Pulmonary artery endothelial cell (primary cell): ENCODE measurements around the gene CORO1C. TPM values are rescaled to one million over a fixed set of nuclear protein-coding genes. Genes with fewer than 3 reads are reported as not detected.
"Not testable (repeated sequence)": the region's sequence is repeated elsewhere in the genome, so short reads cannot be mapped to it uniquely, and the experiment has no call there.

Source experiments
- DNase-seq: peaks from one replicate; pipeline ENCODE4 v3.0.0-alpha.2; 2011; ENCODE audit warnings: low read depth, low spot score
- total RNA-seq: library from RNA; depleted of rRNA; stranded (reverse); fragments of >200 nt; gene quantifications from 2 replicates; pipeline ENCODE4 v1.2.3, GENCODE V29; 2014

Gene CORO1C
- total RNA-seq, 1 donor from 2014 or later: 278 TPM

DNA sequence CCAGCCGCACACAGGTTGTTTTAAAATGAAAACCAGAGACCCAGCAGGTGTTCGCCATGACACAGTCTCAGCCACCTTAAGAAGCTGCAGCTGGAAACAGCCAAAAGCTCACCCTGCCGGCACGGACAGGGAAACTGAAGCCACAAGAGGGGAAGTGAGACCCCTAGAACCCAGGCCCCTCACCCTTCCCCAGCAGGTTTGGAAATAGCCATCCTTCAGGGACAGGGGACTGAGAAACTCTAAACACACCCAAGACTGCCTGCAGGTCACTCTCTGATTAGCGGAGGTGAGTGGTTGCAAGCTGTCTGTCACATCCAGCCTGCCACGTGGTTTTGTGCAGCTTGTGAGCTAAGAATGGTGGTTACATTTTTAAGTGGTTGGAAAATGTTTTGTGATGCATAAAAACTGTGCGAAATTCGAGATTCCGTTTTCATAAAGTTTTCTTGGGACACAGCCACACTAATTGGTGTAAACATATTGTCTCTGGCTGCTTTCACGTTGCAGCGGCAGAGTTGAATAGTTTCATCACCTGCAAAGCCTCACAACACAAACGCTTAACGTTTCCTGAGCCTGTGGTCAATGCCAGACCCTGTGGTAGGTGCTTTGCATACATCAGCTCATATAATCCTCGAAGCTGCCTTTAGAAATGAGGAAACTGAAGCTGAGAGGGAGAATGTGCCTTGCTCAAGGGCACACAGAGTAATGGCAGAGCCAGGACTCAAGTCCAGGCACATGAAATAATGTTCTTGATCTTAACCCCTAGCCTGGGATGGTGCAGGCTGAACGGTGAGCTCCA is 95.9 kb downstream of the CORO1C start:
- no peak for DNase-seq

DNA sequence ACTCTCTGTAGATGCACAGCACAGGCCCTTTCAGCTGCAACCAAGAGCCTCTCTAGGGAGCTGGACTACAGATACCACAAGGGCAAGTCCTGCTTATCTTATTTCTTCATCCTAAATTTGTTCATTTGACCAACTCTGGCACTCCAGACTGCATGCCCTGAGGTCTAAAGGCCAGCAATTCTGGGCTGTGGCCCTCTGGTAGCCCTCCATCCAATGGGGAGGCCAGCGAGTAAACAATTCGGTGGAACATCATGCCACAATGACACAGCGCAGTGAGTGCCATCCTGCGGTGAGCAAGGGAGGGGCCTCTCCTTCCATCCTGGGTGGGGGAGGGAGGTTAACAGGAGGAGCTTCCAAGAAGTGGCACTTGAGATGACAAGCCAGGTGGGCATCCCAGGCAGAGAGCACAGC is 97.0 kb downstream of the CORO1C start:
- DNase-seq: no peak

DNA sequence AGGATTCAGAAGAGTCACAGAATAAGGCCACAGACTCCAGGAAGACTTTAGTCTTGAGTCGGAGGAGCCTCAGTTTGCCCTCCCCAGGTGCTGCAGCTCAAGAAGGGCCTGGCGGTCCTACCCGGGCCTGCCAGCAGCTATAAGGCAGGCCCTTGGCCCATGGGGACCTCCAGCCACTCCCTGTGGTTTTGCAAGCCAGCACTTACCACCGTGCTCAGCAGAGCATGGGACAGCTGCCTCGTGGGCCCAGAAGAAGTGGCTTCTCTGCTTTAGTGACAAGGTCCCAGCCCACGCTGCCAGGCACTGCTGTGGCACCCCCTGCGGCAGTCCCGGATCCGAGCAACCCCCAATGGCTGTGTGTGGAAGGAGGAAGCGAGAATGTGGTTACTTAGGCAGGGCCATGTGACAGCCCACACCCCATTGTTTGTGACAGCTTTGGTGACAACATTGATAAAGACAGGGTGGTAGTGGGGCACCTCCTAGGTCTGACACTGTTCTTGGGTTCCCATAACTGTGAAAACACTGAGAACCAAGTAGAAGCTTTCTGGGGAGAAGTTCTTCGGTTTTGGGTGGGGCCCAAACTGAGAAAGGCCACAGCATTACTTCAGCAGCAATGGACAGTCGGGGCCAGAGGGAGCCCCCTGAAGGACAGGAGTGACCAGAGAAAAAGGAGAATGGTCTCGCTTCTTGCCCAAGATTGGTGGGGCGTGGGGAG is 97.6 kb downstream of the CORO1C start, which contains the start of gene SELPLG:
TSS of gene SELPLG (minus strand) at position 361 of the 715 bp plus-strand sequence. CDS start 9,587 bp downstream, outside the sequence.
- DNase-seq: no peak

DNA sequence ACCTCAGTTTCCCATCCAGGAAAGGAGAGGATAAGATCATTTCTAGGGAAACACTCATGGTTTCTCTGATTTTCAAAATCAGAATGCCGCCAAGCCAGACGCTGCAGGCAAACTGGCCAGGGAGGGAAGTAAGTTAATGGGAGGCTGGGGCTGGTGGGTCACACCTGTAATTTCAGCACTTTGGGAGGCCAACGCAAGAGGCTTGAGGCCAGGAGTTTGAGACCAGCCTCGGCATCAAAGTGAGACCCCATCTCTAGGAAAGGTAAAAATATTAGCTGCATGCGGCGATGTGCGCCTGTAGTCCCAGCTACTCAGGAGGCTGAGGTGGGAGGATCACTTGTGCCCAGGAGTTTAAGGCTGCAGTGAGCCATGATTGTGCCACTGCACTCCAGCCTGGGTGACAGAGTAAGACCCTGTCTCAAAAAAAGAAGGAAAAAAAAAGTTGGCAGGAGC is 98.2 kb downstream of the CORO1C start:
- no peak for DNase-seq

DNA sequence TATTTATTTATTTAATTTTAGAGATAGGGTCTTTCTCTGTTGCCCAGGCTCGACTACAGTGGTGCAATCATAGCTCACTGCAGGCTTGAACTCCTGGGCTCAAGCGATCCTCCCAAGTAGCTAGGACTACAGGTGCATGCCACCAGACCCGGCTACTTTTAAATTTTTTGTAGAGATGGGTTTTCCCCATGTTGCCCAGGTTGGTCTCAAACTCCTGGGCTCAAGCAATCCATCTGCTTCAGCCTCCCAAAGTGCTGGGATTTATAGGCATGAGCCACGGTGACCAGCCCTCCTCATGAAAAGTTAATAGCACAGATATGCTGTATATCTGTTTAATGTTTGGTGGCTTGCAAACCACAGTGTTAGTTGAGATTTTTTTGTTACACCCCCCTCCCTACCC is 100.1 kb downstream of the CORO1C start:
- DNase-seq: not testable (repeated sequence)

DNA sequence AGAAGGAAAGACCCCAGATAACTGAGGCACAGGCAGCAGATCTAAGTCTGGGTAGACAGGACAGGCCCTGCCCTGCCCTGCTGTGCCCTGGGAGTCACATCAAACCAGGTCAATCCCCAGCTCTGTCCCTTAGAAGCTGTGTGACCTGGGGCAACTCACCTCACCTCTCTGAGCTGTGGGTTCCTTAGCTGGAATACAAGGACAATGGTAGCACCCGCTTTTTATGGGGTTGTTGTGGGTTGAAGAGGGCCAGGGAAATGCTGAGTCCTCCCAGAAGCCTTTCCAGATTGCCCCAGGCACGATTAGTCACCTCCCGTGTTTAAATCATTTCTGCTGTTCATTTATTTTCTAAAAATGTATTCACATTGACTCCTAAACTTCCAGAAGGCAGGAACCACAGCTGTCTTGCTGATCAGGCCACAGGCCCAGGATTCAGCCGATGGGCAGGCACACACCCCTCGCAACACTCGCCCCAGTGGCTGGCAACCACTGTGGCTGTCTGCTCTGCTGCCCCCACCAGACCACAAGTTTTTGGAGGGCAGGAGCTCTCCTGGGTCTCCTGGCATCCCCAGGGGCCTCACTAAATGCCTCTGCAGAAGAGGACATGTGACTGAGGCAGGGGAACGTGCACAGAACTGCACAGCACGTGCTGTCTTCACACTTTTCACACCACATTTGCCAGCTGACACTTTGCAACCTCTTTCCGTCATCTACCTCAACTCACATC is 100.7 kb downstream of the CORO1C start:
- no peak for DNase-seq

DNA sequence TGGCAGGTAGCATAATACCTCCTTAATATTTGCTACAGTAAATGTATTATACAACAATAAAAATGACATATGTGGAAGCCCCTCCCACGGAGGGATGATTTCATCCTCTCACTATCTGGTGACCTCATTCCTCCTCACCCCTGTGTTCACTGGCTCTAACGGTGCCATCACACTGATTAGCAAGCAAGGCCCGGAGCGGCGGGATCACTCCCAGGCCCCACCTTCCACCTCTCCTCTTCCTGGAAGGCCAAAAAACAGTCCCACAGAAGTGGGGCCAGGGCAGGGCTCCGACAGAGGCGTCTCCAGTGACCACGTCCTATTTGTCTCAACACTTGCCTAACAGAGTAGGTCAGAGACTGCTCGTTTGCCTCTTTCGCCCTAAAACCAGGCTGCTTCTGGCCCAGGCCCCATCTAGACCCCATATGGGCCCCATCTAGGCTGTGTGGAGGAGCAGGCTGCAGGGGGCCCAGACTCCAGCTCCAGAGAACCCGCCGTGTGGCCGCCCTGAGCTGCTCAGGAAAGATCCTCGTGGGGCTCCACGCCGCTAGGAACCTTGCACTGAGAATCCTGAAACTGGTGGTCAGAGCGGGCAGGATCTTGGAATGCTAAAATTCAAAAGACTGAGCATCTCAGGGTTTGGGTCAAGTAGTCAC is 101.4 kb downstream of the CORO1C start:
- DNase-seq: no peak

DNA sequence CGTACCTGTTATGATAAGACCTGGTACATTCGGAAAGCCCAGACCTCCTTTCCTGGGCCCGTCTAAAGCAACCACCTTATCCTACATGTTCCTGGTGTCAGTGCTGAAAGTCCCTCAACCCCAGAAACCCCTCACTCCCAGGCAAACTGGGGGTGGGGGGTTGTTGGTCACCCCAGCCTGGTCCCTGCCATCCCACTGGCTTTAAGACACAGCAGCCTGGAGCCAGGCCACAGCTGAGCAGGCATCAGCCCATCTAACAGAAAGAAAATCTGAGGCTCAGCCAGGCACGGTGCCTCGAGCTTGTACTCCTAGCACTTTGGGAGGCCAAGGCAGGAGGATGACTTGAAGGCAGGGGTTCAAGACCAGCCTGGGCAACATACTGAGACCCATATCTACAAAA is 102.2 kb downstream of the CORO1C start:
- DNase-seq: no peak

DNA sequence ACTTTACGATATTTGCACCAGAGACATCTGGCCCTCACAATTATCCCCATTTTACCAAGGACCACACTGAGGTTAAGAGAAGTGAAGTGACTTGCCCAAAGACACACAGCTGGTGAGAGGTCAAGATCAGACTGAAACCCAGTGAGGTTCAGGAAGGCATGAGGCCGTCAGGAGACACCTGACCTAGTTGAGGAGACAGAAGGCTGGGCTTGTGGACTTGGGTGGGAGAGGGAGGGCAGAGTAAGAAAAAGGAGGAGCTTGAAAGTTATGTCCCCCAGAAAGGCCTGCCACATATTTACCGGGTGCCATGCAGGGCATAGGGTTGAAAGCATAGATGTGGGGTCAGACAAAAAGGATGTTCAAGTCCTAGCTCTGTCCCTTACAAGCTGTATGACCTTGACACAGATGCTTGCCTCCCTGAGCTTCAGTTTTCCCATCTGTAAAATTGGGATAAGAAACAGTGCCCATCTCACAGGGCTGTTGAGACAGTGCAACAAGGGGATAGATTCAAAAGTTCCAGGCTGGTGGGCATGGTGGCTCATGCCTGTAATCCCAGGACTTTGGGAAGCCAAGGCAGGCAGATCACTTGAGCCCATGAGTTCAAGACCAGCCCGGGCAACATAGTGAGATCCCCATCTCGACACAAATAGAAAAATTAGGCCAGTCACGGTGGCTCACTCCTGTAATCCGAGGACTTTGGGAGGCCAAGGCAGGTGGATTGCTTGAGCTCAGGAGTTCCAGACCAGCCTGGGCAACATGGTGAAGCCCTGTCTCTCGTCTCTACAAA is 104.0 kb downstream of the CORO1C start:
- DNase-seq: no peak

DNA sequence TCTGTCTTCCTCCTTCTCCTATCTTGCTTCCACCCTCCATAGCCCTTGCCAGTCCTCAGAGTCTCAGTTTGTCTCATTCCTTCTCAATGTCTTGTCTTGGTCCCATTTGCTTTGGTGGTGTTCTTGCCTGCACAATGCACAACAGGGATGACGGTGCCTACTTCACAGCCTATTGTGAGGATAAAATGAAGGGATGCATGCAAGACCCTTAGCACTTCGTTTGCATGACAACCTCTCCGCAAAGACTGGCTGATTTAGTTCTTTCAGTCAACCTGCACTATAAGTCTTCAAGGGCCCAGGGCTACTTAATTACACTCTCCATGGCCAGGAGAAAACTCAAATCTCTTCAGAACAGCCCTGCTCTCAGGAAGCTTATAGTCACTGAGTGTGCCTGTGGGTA is 106.1 kb downstream of the CORO1C start:
- no peak for DNase-seq

DNA sequence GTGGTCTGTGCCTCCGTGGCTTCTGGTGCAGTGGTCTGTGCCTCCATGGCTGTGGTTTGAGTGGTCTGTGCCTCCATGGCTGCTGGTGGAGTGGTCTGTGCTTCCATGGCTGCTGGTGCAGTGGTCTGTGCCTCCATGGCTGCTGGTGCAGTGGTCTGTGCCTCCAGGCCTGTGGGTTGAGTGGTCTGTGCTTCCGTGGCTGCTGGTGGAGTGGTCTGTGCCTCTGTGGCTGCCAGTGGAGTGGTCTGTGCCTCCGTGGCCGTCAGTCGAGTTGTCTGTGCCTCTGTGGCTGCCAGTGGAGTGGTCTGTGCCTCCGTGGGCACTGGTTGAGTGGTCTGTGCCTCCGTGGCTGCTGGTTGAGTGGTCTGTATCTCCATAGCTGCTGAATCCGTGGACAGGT is 107.7 kb downstream of the CORO1C start:
- no peak for DNase-seq

DNA sequence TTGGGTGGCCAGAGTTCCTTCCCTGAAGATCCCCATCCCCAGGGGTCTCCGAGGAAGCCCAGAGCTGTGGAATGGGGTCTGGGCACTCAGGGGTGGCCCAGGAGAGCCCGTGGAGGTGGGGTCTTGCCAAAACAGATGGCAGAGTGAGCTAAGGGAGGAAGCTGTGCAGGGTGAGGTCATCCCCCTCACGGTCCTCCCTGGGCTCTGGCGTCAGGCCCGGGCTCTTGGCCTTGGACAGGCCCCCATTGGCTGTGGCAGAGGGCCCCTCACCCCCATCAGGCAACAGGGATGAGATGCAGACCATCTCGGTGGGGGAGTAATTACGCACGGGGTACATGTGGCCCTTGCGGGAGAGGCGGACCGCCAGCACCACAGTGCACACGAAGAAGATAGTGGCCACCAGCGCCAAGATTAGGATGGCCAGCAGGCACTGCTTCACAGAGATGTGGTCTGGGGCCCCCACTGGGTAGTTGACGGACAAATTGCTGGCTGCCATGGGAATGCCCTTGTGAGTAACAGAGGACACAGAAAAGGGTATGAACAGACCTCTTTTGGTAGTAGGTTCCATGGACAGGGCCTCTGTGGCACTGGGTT is 108.3 kb downstream of the CORO1C start:
- DNase-seq: no peak

DNA sequence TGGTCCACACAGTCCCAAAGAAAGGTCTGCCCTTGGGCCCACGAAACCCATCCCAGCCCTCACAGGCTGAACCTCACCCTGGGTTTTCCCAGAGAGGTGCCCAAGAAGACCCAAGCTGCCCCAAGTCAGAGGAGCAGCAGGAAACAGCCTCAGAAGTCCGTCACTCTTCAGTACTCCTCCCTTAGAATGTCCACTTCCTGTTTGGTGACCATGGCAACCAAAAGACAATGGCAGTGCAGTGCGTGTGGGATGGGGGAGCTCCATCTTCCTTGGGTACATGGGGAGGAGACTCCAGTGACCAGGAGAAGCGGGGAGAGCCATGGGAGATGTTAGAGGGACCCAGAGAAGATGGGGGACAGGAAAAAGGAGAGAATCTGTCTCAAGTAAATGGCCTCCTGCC is 108.9 kb downstream of the CORO1C start:
- peak; percentile 73 for DNase-seq

DNA sequence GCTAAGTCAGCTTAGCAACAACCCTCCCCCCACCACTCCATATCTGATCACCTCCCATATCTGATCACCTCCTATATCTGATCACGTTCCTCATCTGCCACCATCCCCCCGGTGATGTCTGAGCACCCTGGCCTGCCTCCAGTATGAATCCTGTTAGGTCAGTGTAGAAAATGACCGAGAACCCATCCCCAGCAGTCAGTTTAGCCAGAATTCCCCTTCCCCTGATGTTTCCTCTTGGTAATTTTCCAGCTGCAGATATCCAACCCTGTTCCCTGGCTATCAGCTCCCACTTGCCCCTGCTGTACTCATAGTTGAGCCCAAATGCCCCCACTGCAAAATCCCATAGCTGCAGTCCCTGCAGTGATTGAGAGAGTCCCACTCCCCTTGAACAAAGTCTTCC is 110.2 kb downstream of the CORO1C start:
- DNase-seq: no peak

DNA sequence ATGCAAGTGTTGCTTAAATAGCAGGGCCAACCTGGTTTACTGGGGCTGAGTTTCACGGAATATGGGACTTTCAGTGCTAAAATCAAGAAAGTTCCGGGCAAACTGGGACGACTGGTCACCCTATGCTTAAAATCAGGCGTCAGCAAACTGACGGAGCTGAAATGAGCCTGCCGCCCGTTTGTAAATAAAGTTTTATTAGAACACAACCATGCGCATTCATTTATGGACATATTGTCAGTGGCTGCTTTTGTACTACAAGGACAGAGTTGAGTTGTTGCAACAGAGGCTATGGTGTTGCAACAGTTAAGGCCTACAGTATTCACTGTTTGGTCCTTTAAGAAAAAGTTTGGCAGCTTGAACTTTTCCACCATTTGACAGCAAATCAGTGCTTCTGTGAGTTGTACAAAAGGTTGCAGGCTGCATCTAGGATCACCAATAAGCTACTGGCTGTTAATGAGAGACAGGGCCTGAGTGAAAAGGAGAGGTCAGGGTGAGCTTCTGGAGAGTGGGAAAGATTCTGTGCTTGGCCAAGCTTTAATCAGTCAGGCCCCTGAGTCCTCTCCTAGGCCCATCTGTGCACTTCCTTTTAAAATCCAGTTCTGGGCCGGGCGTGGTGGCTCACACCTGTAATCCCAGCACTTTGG is 111.0 kb downstream of the CORO1C start:
- DNase-seq: no peak

DNA sequence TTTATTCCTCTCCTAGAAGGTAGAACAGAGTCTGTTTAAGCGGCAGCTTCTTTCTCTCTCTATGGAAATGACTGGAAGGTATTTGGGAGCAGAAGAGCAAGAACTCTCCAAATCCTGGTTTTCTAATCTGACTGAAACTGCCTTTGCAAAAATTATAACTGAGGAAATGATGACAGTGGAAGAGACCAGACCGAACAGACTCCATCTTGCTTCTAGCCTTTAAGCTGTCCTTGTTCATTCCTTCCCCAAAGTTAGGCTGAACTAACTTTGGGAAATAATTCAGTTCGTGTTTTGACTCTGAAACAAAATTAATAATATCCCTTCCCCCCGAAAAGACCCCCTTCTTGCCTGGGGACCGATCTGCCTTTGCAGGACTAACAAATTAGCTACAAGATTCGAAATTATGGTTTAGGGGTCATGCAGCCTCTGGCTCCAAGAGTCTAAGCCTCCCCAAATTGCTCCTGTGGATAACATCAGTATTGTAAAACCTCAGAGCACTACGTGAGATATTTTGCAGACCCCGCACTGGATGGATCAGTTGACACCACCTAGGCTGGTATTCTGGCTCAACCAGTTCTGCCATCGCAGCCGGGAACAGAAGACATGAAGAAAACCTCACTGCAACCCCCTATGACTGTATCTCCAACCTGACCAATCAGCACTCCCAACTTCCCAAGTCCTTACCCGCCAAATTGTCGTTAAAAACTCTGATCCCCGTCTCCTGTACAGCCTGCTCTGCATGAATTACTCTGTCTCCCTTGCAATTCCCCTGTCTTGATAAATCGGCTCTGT is 111.8 kb downstream of the CORO1C start:
- no peak for DNase-seq

DNA sequence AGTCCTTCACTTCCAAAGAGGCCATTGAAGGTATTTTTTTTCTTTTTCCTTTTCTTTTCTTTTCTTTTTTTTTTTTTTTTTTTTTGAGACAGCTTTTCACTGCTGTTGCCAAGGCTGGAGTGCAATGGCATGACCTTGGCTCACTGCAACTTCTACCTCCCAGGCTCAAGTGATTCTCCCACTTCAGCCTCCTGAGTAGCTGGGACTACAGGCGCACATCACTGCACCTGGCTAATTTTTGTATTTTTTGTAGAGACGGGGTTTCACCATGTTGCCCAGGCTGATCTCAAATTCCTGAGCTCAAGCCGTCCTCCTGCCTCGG is 112.4 kb downstream of the CORO1C start:
- DNase-seq: not testable (repeated sequence)

DNA sequence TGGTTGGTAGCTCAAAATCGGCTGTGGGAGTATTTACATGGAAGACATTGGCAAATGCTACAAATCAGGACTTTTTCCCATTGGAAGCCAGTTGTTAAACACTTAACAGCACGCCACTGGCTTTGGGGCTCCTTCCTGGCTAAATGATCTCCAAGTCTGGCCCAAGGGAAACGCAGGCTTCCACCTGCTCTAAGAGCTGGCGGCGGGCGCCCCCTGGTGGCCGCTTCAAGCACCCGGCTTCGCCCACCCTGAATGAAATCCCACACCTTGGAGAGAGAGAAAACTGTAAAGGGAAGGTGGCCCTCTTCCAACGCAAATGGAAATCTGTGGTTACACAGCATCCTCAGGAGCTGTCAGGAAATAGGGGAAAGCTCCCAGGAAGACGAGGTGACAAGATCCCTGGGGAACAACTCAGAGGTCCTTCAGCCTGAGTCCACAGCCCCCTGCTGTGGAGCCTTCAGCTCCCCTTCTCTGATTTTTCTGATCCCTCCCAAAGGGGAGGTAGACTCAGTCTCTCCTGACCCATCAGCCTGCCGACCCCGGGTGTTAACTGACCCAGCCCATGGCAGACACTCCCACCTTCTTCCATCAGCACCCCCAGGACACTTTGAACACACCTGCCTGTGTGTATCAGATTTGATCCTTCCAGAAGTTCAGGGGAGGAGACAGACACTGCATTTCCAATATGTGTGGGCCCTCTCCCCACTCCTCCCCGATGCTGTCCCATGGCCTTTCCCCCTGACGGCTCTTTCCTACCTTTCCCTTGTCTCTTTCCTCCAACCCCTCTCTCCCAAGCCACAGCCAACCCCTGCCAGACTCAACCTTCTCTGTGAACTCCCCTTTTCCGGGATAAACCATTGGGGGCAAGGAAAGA is 113.0 kb downstream of the CORO1C start:
- peak; percentile 47 for DNase-seq
